Activated CD4-positive, alpha-beta T cell treated with anti-CD3 and anti-CD28 coated beads, Interleukin-10, Interleukin-2, amounts not matched to agents 100 ng/mL and 50 ng/mL, durations not matched to agents 16 hours and 8 hours (primary cell): ENCODE measurements around the gene SEC14L1.

ENCODE experiments used
- DNase-seq: peaks from one replicate; pipeline ENCODE4 v3.0.0-alpha.2; 2020

Gene SEC14L1

GRCh38 chr17:77217123-77217522, 76.4 kb downstream of the SEC14L1 start:
- DNase-seq = no peak

- no peak for DNase-seq
Measured at GRCh38 chr17:77217566-77217965, 76.8 kb downstream of the SEC14L1 start.

GRCh38 chr17:77218902-77219301, 78.1 kb downstream of the SEC14L1 start:
- no peak for DNase-seq

- no peak for DNase-seq
Measured at GRCh38 chr17:77222356-77222755, 81.6 kb downstream of the SEC14L1 start.

- no peak for DNase-seq
Measured at GRCh38 chr17:77223642-77224420, 83.1 kb downstream of the SEC14L1 start.

- DNase-seq = no peak
Measured at GRCh38 chr17:77225265-77225664, 84.5 kb downstream of the SEC14L1 start.

GRCh38 chr17:77227461-77228240, 86.9 kb downstream of the SEC14L1 start:
- DNase-seq = no peak

- DNase-seq = no peak
Measured at GRCh38 chr17:77228241-77228752, 87.5 kb downstream of the SEC14L1 start.

GRCh38 chr17:77228816-77229215, 88.0 kb downstream of the SEC14L1 start:
- no peak for DNase-seq

GRCh38 chr17:77229786-77230435, 89.1 kb downstream of the SEC14L1 start:
- DNase-seq = no peak

- DNase-seq = no peak
Measured at GRCh38 chr17:77230436-77230830, 89.7 kb downstream of the SEC14L1 start.

GRCh38 chr17:77231076-77231871, 90.5 kb downstream of the SEC14L1 start:
- no peak for DNase-seq

- DNase-seq = no peak
Measured at GRCh38 chr17:77233127-77233526, 92.4 kb downstream of the SEC14L1 start.

- DNase-seq = peak; percentile 74
Measured at GRCh38 chr17:77233635-77234334, 93.0 kb downstream of the SEC14L1 start.

GRCh38 chr17:77234695-77235094, 93.9 kb downstream of the SEC14L1 start:
- DNase-seq = no peak

GRCh38 chr17:77235370-77235941, 94.7 kb downstream of the SEC14L1 start:
- DNase-seq = peak; percentile 68

- no peak for DNase-seq
Measured at GRCh38 chr17:77237232-77238008, 96.7 kb downstream of the SEC14L1 start.

- no peak for DNase-seq
Measured at GRCh38 chr17:77240976-77241375, 100.2 kb downstream of the SEC14L1 start.

GRCh38 chr17:77242118-77242851, 101.5 kb downstream of the SEC14L1 start:
- no peak for DNase-seq
